ENCODE measurements around the gene PIH1D1.

DNA sequence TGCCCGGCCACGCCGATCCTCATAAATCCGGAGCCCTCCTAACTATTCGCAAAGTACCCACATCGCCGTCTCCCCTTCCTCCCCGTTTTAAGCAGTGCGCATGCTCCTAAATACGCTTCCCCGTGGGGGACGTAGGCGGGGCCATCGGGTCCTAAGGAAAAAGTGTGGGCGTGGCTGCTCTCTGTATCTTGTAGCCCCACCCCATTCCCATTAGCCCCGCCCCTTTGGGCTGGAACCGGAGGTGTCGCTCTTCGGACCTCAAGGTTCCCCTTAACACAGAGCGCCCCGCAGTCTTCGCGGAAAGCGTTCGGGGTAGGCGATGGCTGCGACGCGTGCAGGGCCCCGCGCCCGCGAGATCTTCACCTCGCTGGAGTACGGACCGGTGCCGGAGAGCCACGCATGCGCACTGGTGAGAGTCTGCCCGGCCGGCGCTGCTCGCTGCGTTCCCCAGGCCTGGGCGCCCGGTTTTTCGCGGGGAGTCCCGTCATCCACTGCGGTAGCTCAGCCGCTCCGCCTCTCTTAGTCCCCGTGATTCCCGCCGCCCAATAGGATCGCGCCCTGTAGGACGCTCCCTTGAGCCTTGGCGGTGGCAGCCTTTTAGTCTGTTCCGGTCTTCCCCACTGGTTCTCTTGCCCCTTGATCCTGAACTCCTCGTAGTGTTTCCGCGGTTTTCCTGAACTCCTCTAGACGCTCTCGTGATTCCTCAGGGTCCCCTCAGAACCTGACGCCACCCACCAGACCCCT, 1.6 kb upstream of the PIH1D1 start, which contains the start of gene ALDH16A1:
- no peak for TF ChIP-seq GATA3 (IDR thresholded peaks at IDR 0.05; ENCODE audit: low read depth, low read length)
- no peak for TF ChIP-seq GATA2 (IDR thresholded peaks at IDR 0.05; ENCODE audit: low read depth, low read length)

Data from SH-SY5Y (cell line).